ENCODE data around the gene PPL.

The PPL gene

GRCh38 chr16:4910828-4911227, 26.1 kb downstream of the PPL start:
- no peak for TF ChIP-seq CTCF (IDR thresholded peaks at IDR 0.05; ENCODE audit: control insufficient read depth, insufficient read depth, low read depth, low read length, missing control alignments)
- no peak for DNase-seq (ENCODE audit: low read depth)
- H3K4me3 ChIP-seq (ENCODE audit: control insufficient read depth, low read depth, low read length) = no peak overlapping the region

GRCh38 chr16:4909825-4910224, 27.1 kb downstream of the PPL start:
- TF ChIP-seq CTCF (IDR thresholded peaks at IDR 0.05; ENCODE audit: control insufficient read depth, insufficient read depth, low read depth, low read length, missing control alignments) = no peak
- no peak for DNase-seq (ENCODE audit: low read depth)
- H3K4me3 ChIP-seq (ENCODE audit: control insufficient read depth, low read depth, low read length) = no peak overlapping the region

GRCh38 chr16:4908854-4909401, 28.0 kb downstream of the PPL start:
- no peak overlapping the region for H3K4me3 ChIP-seq (ENCODE audit: control insufficient read depth, low read depth, low read length)
- no peak for DNase-seq (ENCODE audit: low read depth)
- no peak for TF ChIP-seq CTCF (IDR thresholded peaks at IDR 0.05; ENCODE audit: control insufficient read depth, insufficient read depth, low read depth, low read length, missing control alignments)

GRCh38 chr16:4904942-4905615, 31.9 kb downstream of the PPL start:
- no peak for DNase-seq (ENCODE audit: low read depth)
- H3K4me3 ChIP-seq (ENCODE audit: control insufficient read depth, low read depth, low read length) = no peak overlapping the region
- no peak for TF ChIP-seq CTCF (IDR thresholded peaks at IDR 0.05; ENCODE audit: control insufficient read depth, insufficient read depth, low read depth, low read length, missing control alignments)

- DNase-seq (ENCODE audit: low read depth) = no peak
- H3K4me3 ChIP-seq (ENCODE audit: control insufficient read depth, low read depth, low read length) = no peak overlapping the region
- no peak for TF ChIP-seq CTCF (IDR thresholded peaks at IDR 0.05; ENCODE audit: control insufficient read depth, insufficient read depth, low read depth, low read length, missing control alignments)
These were observed 32.6 kb downstream of the PPL start for GRCh38 chr16:4904108-4904941.

GRCh38 chr16:4902038-4902437, 34.9 kb downstream of the PPL start:
- no peak for TF ChIP-seq CTCF (IDR thresholded peaks at IDR 0.05; ENCODE audit: control insufficient read depth, insufficient read depth, low read depth, low read length, missing control alignments)
- H3K4me3 ChIP-seq (ENCODE audit: control insufficient read depth, low read depth, low read length) = no peak overlapping the region
- no peak for DNase-seq (ENCODE audit: low read depth)

Measured in AG09309 (cell line).